CD4-positive, alpha-beta T cell (primary cell): Measurements from ENCODE around the gene GET3. TPM values are rescaled to one million over a fixed set of nuclear protein-coding genes. Genes with fewer than 3 reads are reported as not detected.
A peak's percentile ranks its signal among the peaks of the same experiment; 100 is the strongest.
"Not testable (repeated sequence)": the region's sequence is repeated elsewhere in the genome, so short reads cannot be mapped to it uniquely, and the experiment has no call there.

Experiments used
- ATAC-seq: fragments of 200-7000 bp; cut with Tn5 transposase; one replicate; pipeline ENCODE4 v1.10.0; 2022; ENCODE audit warnings: mild to moderate bottlenecking; ENCODE audit not compliant: poor library complexity
- CTCF ChIA-PET: fragments of 350-600 bp; sonication (Branson Sonifier 250); formaldehyde crosslinking; loops from one replicate; lab custom pipeline; 2021; ENCODE audit warnings: antibody characterized with exemption, inconsistent platforms; lab: Charles Lee
- POLR2A ChIA-PET: fragments of 350-600 bp; sonication (Branson Sonifier 250); formaldehyde crosslinking; loops from one replicate; lab custom pipeline; 2021; ENCODE audit warnings: antibody characterized with exemption, inconsistent platforms; lab: Charles Lee
- DNase-seq, 14 experiments: peaks; one replicate each; pipeline ENCODE4 v3.0.0-alpha.2; 2013 to 2020; ENCODE audit warnings: mixed read lengths in 2 of 14
- H3K27ac ChIP-seq, 2 donors: one replicate each; pipeline versions ENCODE4 v1.5.1 to v1.7.0; 2013; ENCODE audit warnings: low read length in 2 of 2, low read depth in 1 of 2, mild to moderate bottlenecking in 1 of 2
- H3K27me3 ChIP-seq, 2 experiments: 1 replicate in 1 of 2; 2 replicates in 1 of 2; pipeline versions ENCODE4 v1.6.1 to v1.7.0; 2013; ENCODE audit warnings: low read length in 2 of 2, control low read depth in 1 of 2, mild to moderate bottlenecking in 1 of 2, moderate library complexity in 1 of 2; ENCODE audit not compliant: insufficient read depth in 2 of 2, control insufficient read depth in 1 of 2
- H3K36me3 ChIP-seq: one replicate; pipeline ENCODE4 v1.6.1; 2013; ENCODE audit warnings: low read length, control low read depth; ENCODE audit not compliant: insufficient read depth
- H3K4me1 ChIP-seq: one replicate; pipeline ENCODE4 v1.6.1; 2013; ENCODE audit warnings: low read length, control low read depth; ENCODE audit not compliant: insufficient read depth
- H3K4me3 ChIP-seq: one replicate; pipeline ENCODE4 v1.5.1; 2013; ENCODE audit warnings: mild to moderate bottlenecking, low read length, moderate library complexity
- H3K9me3 ChIP-seq, 2 experiments: 1 replicate in 1 of 2; 2 replicates in 1 of 2; pipeline versions ENCODE4 v1.6.1 to v1.7.0; 2013; ENCODE audit warnings: low read length in 2 of 2, mild to moderate bottlenecking in 2 of 2, control low read depth in 1 of 2, moderate library complexity in 1 of 2; ENCODE audit not compliant: control insufficient read depth in 1 of 2, insufficient read depth in 1 of 2
- H3K27ac Mint-ChIP-seq: one replicate; pipeline ENCODE4 v1.8.0; 2020; ENCODE audit warnings: mixed read lengths
- H3K27me3 Mint-ChIP-seq: one replicate; pipeline ENCODE4 v1.8.0; 2021; ENCODE audit warnings: mixed read lengths
- H3K36me3 Mint-ChIP-seq: one replicate; pipeline ENCODE4 v1.8.0; 2021; ENCODE audit warnings: low read depth, mixed read lengths
- H3K4me1 Mint-ChIP-seq: one replicate; pipeline ENCODE4 v1.8.0; 2021; ENCODE audit warnings: low read depth, mixed read lengths
- H3K4me3 Mint-ChIP-seq: one replicate; pipeline ENCODE4 v1.8.0; 2020; ENCODE audit warnings: mild to moderate bottlenecking, mixed read lengths
- H3K9me3 Mint-ChIP-seq: one replicate; pipeline ENCODE4 v1.8.0; 2020; ENCODE audit warnings: mixed read lengths
- intact Hi-C, 2 experiments: fragments of 100-400 bp; cut with DNase I in 1 of 2; cut with micrococcal nuclease in 1 of 2; formaldehyde crosslinking; loops; one replicate each; pipeline versions ENCODE4 v1.15.1 to v1.9.0; 2023 to 2025; cut with DNase I, micrococcal nuclease
- microRNA-seq: library from miRNA; unstranded; fragments of <30 nt; microRNA quantifications from one replicate; pipeline ENCODE4 v1.2.0, GENCODE V29; 2021; ENCODE audit warnings: borderline microRNAs expressed, borderline replicate concordance
- total RNA-seq, 174 experiments: library from RNA in 2 of 174; stranded (reverse) in 2 of 174; gene quantifications; one replicate each; pipeline ENCODE4 v1.2.3 and lab custom pipeline; 2021 to 2026
- TF ChIP-seq, protein P1 (sequence below): fragments of 200-600 bp; IDR thresholded peaks from one replicate; pipeline ENCODE4 v1.8.0; 2022; ENCODE audit warnings: antibody characterized with exemption, mild to moderate bottlenecking

The GET3 gene
- total RNA-seq, 2 experiments from 2014 or later, result 13.9 to 14.5 TPM

DNA sequence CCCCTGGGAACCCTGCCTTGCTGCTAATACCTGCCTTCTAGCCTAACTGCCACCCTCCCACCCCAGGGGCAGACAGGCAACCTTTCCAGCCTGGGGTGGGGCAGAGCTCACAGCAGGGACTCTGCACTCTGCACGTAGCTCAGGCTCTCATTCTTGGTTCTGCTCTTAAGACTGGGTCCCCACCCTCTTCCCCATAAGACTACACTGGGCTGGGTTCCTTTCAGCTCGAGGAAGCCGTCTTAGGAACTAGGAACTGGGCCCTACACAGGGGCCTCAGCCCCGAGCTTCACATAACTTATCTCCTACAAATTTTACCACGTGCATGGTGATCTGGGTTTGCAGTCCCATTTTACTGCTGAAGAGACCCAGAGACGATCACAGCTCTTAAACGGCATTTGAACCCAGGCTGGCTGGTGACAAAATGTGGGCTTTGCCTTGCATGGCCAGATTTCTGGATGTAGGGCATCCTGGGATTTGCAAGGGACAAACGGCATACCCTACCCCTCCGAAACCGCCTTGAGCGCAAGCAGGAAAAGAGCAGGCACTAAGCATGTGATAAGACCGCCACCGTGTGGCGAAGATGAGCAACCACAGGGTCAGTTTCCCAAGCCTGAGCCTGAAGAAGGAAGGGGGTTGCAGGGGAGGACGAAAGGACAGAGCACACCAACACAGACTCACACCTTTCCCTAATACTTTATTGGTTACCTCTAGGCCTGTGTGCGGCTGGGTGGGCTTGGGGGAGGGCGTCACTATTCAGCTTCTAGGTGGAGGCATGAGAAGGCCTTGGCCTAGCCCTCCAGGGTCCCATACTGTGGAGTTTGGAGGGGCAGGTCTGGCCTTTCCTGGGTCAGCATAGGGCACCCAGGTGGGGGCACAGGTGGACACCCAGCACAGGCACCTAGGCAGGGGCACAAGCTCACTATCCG is 59.1 kb downstream of the GET3 start:
- TF ChIP-seq, protein P1, sequence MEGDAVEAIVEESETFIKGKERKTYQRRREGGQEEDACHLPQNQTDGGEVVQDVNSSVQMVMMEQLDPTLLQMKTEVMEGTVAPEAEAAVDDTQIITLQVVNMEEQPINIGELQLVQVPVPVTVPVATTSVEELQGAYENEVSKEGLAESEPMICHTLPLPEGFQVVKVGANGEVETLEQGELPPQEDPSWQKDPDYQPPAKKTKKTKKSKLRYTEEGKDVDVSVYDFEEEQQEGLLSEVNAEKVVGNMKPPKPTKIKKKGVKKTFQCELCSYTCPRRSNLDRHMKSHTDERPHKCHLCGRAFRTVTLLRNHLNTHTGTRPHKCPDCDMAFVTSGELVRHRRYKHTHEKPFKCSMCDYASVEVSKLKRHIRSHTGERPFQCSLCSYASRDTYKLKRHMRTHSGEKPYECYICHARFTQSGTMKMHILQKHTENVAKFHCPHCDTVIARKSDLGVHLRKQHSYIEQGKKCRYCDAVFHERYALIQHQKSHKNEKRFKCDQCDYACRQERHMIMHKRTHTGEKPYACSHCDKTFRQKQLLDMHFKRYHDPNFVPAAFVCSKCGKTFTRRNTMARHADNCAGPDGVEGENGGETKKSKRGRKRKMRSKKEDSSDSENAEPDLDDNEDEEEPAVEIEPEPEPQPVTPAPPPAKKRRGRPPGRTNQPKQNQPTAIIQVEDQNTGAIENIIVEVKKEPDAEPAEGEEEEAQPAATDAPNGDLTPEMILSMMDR, result peak; percentile 94
- Histone ChIP-seq H3K36me3 (peaks cover 28% of the 10 kb centered on the region), H3K27me3 (no peaks in the 10 kb centered on the region), H3K4me1 (peaks cover 52% of the 10 kb centered on the region), H3K27ac (peak overlapping the region; percentile 54 to 55), H3K9me3 (no peaks in the 10 kb centered on the region), H3K4me3 (peak overlapping the region; percentile 37)
- H3K27ac Mint-ChIP-seq, result peak overlapping the region; percentile 82
- DNase-seq (peak in 13 of 14 experiments; percentile 65 to 90 (median 70)), ATAC-seq (peak; percentile 7)
- H3K36me3 Mint-ChIP-seq, result peaks cover 44% of the 10 kb centered on the region
- peaks cover 36% of the 10 kb centered on the region for H3K4me1 Mint-ChIP-seq
- H3K4me3 Mint-ChIP-seq, result peak overlapping the region; percentile 82
- no peaks in the 10 kb centered on the region for H3K9me3 Mint-ChIP-seq
- ChIA-PET CTCF (interaction anchor here (0.7 to 9.4 kb wide), 16 partner anchors 9 to 80 kb away, joined by 3 to 178 read pairs (median 6); partner anchors contain the start of genes HOOK2 and RNASEH2A), POLR2A (interaction anchor here (0.8 to 8.3 kb wide), 10 partner anchors 9 to 95 kb away, joined by 3 to 348 read pairs (median 4); partner anchors contain the start of genes GCDH, HOOK2 and RNASEH2A)
- peaks cover 10% of the 10 kb centered on the region for H3K27me3 Mint-ChIP-seq
- intact Hi-C loops, result loop anchor here (1.0 to 5.0 kb wide), 7 partner anchors 10 to 119 kb away; partner anchors contain the start of gene RNASEH2A (in 1 of the 2)

DNA sequence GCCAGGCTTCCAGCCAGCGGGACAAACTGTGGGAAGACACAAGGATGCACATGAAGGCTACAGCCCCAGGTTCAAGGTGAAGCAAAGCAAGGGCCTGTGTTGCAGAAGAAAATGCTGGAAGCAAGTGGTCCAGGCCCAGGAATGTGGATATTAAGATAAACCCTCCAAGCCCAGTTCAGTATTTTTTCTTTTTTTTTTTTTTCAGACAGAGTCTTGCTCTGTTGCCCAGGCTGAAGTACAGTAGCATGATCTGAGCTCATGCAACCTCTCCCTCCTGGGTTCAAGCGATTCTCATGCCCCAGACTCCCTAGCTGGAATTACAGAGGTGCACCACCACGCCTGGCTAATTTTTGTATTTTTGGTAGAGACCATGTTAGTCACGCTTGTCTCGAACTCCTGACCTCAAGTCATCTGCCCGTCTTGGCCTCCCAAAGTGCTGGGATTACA is 59.9 kb downstream of the GET3 start:
- Histone ChIP-seq H3K27me3 (no peaks in the 10 kb centered on the region), H3K36me3 (peaks cover 28% of the 10 kb centered on the region), H3K9me3 (no peaks in the 10 kb centered on the region), H3K4me3 (no peak overlapping the region), H3K4me1 (peaks cover 56% of the 10 kb centered on the region), H3K27ac (no peak overlapping the region)
- Mint-ChIP-seq H3K27ac (no peak overlapping the region), H3K4me3 (no peak overlapping the region), H3K27me3 (peaks cover 9% of the 10 kb centered on the region), H3K4me1 (peaks cover 38% of the 10 kb centered on the region), H3K36me3 (peaks cover 40% of the 10 kb centered on the region), H3K9me3 (no peaks in the 10 kb centered on the region)
- ChIA-PET POLR2A (interaction anchor here (1.6 to 8.3 kb wide), 2 partner anchors 9 to 21 kb away, joined by 4 to 301 read pairs; partner anchors contain the start of genes HOOK2 and RNASEH2A), CTCF (interaction anchor here (1.5 to 9.4 kb wide), 7 partner anchors 9 to 64 kb away, joined by 6 to 178 read pairs (median 14); partner anchors contain the start of genes HOOK2 and RNASEH2A)
- DNase-seq (peak in 1 of 14 experiments; percentile 32), ATAC-seq (no peak)
- TF ChIP-seq, protein P1, result no peak
- intact Hi-C loops, result loop anchor here (2.0 to 5.0 kb wide), 2 partner anchors 80 to 120 kb away; no protein-coding TSS in a partner anchor

DNA sequence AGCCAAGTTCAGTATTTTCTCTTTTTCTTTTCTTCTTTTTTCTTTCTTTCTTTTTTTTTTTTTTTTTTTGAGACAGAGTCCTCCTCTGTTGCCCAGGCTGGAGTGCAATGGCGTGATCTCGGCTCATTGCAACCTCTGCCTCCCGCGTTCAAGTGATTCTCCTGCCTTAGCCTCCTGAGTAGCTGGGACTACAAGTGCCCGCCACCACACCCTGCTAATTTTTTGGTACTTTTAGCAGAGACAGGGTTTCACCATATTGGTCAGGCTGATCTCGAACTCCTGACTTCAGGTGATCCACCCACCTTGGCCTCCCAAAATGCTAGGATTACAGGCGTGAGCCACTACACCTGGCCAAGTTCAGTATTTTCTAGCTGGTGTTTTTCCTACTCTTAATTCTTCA is 60.3 kb downstream of the GET3 start:
- DNase-seq, H3K27ac ChIP-seq, H3K9me3 ChIP-seq, H3K27me3 ChIP-seq, H3K4me3 ChIP-seq, H3K27ac Mint-ChIP-seq, H3K9me3 Mint-ChIP-seq, ATAC-seq, H3K4me3 Mint-ChIP-seq, H3K27me3 Mint-ChIP-seq: not testable (repeated sequence)
- ChIA-PET CTCF (interaction anchor here (0.7 to 9.4 kb wide), 8 partner anchors 15 to 81 kb away, joined by 3 to 178 read pairs (median 12); partner anchors contain the start of gene HOOK2), POLR2A (interaction anchor here (1.6 to 8.3 kb wide), 2 partner anchors 9 to 22 kb away, joined by 4 to 301 read pairs; partner anchors contain the start of genes HOOK2 and RNASEH2A)
- intact Hi-C loops, result loop anchor here (2.0 to 5.0 kb wide), 2 partner anchors 81 to 120 kb away; no protein-coding TSS in a partner anchor
- Mint-ChIP-seq H3K36me3 (peaks cover 37% of the 10 kb centered on the region), H3K4me1 (peaks cover 43% of the 10 kb centered on the region)
- peaks cover 26% of the 10 kb centered on the region for H3K36me3 ChIP-seq
- peaks cover 58% of the 10 kb centered on the region for H3K4me1 ChIP-seq

Small RNA genes lying within 50 kb of the gene (microRNA-seq; reads per million reads assigned to microRNA genes)
- not detected for gene MIR5684

Other genes starting within 250 kb of the GET3 start
- 10 to 100 TPM; 17.3 to 18.0 TPM for gene ZNF564, start 186.0 kb upstream of the GET3 start, total RNA-seq
- 1 to 10 TPM; 6.2 to 7.1 TPM for gene ZNF490, start 126.7 kb upstream of the GET3 start, total RNA-seq
- gene ZNF791, start 126.6 kb upstream of the GET3 start, total RNA-seq, result 100 to 1,000 TPM; 102 to 103 TPM
- gene MAN2B1, start 70.8 kb upstream of the GET3 start, total RNA-seq, result 100 to 1,000 TPM in 1 of 2 experiments, 10 to 100 TPM in 1; 95.9 to 109 TPM
- gene WDR83, start 70.7 kb upstream of the GET3 start, total RNA-seq, result 1 to 10 TPM; 6.5 to 6.6 TPM
- 100 to 1,000 TPM; 112 to 113 TPM for gene DHPS, start 55.6 kb upstream of the GET3 start, total RNA-seq
- gene GNG14, start 49.5 kb upstream of the GET3 start, total RNA-seq, result not detected
- gene FBXW9, start 40.9 kb upstream of the GET3 start, total RNA-seq, result 1 to 10 TPM; 2.2 to 2.4 TPM
- gene TNPO2, start 13.6 kb upstream of the GET3 start, total RNA-seq, result 10 to 100 TPM; 47.3 to 47.4 TPM
- gene TRIR, start 2.8 kb upstream of the GET3 start, total RNA-seq, result 100 to 1,000 TPM; 194 to 201 TPM
- gene BEST2, start 14.3 kb downstream of the GET3 start, total RNA-seq, result not detected
- 10 to 100 TPM; 14.8 to 17.0 TPM for gene HOOK2, start 38.1 kb downstream of the GET3 start, total RNA-seq
- 1,000 to 10,000 TPM; 2,467 to 2,518 TPM for gene JUNB, start 54.0 kb downstream of the GET3 start, total RNA-seq
- 10 to 100 TPM; 59.7 to 65.9 TPM for gene PRDX2, start 64.3 kb downstream of the GET3 start, total RNA-seq
- 1 to 10 TPM in 1 of 2 experiments, not detected in 1; 1.3 TPM for gene THSD8, start 64.6 kb downstream of the GET3 start, total RNA-seq
- gene RNASEH2A, start 69.1 kb downstream of the GET3 start, total RNA-seq, result 1 to 10 TPM; 1.5 to 2.7 TPM
- gene RTBDN, start 97.1 kb downstream of the GET3 start, total RNA-seq, result not detected
- under 1 TPM; 0.22 to 0.60 TPM for gene MAST1, start 101.0 kb downstream of the GET3 start, total RNA-seq
- 10 to 100 TPM; 10.4 to 11.1 TPM for gene DNASE2, start 144.0 kb downstream of the GET3 start, total RNA-seq
- not detected for gene KLF1, start 149.7 kb downstream of the GET3 start, total RNA-seq
- 10 to 100 TPM; 39.2 to 42.1 TPM for gene GCDH, start 153.7 kb downstream of the GET3 start, total RNA-seq
- 1 to 10 TPM; 2.1 to 3.5 TPM for gene SYCE2, start 181.8 kb downstream of the GET3 start, total RNA-seq
- 10 to 100 TPM; 17.2 TPM for gene FARSA, start 196.2 kb downstream of the GET3 start, total RNA-seq
- gene CALR, start 201.1 kb downstream of the GET3 start, total RNA-seq, result 100 to 1,000 TPM; 558 to 559 TPM
- 10 to 100 TPM; 90.0 to 92.7 TPM for gene RAD23A, start 208.4 kb downstream of the GET3 start, total RNA-seq
- 10 to 100 TPM; 12.1 to 12.8 TPM for gene GADD45GIP1, start 219.7 kb downstream of the GET3 start, total RNA-seq
- gene DAND5, start 232.1 kb downstream of the GET3 start, total RNA-seq, result not detected